ENCODE data around the gene HADHB.
"Not testable (repeated sequence)": the region's sequence is repeated elsewhere in the genome, so short reads cannot be mapped to it uniquely, and the experiment has no call there.

The HADHB gene

GRCh38 chr2:26318950-26319349 lies 74.2 kb downstream of the HADHB start:
- in situ Hi-C loops (cut with MboI; ENCODE audit: low sequenced_read_pairs, unreplicated experiment) = no loop called here
- DNase-seq (ENCODE audit: low spot score) = no peak
- no peak for TF ChIP-seq CTCF (IDR thresholded peaks at IDR 0.05; ENCODE audit: borderline replicate concordance, control extremely low read depth, extremely low read depth, insufficient read depth, missing control alignments)

- DNase-seq (ENCODE audit: low spot score); in situ Hi-C loops (cut with MboI; ENCODE audit: low sequenced_read_pairs, unreplicated experiment): not testable (repeated sequence)
Observed at GRCh38 chr2:26324479-26324878, 79.7 kb downstream of the HADHB start.

GRCh38 chr2:26324903-26325302 lies 80.2 kb downstream of the HADHB start:
- in situ Hi-C loops (cut with MboI; ENCODE audit: low sequenced_read_pairs, unreplicated experiment) = loop anchor here (25.0 kb wide), 1 partner anchor 338 kb away; the partner anchor contains the start of gene KIF3C

GRCh38 chr2:26325851-26326250 lies 81.1 kb downstream of the HADHB start:
- TF ChIP-seq CTCF (IDR thresholded peaks at IDR 0.05; ENCODE audit: borderline replicate concordance, control extremely low read depth, extremely low read depth, insufficient read depth, missing control alignments) = no peak
- in situ Hi-C loops (cut with MboI; ENCODE audit: low sequenced_read_pairs, unreplicated experiment) = loop anchor here (25.0 kb wide), 1 partner anchor 339 kb away; the partner anchor contains the start of gene KIF3C
- no peak for DNase-seq (ENCODE audit: low spot score)

More at GRCh38 chr2:26324903-26325302, 80.2 kb downstream of the HADHB start:
- DNase-seq (ENCODE audit: low spot score) = no peak
- no peak for TF ChIP-seq CTCF (IDR thresholded peaks at IDR 0.05; ENCODE audit: borderline replicate concordance, control extremely low read depth, extremely low read depth, insufficient read depth, missing control alignments)

- no peak for TF ChIP-seq CTCF (IDR thresholded peaks at IDR 0.05; ENCODE audit: borderline replicate concordance, control extremely low read depth, extremely low read depth, insufficient read depth, missing control alignments)
- in situ Hi-C loops (cut with MboI; ENCODE audit: low sequenced_read_pairs, unreplicated experiment) = loop anchor here (25.0 kb wide), 1 partner anchor 339 kb away; the partner anchor contains the start of gene KIF3C
- no peak for DNase-seq (ENCODE audit: low spot score)
Observed at GRCh38 chr2:26326514-26326913, 81.8 kb downstream of the HADHB start.

DNA sequence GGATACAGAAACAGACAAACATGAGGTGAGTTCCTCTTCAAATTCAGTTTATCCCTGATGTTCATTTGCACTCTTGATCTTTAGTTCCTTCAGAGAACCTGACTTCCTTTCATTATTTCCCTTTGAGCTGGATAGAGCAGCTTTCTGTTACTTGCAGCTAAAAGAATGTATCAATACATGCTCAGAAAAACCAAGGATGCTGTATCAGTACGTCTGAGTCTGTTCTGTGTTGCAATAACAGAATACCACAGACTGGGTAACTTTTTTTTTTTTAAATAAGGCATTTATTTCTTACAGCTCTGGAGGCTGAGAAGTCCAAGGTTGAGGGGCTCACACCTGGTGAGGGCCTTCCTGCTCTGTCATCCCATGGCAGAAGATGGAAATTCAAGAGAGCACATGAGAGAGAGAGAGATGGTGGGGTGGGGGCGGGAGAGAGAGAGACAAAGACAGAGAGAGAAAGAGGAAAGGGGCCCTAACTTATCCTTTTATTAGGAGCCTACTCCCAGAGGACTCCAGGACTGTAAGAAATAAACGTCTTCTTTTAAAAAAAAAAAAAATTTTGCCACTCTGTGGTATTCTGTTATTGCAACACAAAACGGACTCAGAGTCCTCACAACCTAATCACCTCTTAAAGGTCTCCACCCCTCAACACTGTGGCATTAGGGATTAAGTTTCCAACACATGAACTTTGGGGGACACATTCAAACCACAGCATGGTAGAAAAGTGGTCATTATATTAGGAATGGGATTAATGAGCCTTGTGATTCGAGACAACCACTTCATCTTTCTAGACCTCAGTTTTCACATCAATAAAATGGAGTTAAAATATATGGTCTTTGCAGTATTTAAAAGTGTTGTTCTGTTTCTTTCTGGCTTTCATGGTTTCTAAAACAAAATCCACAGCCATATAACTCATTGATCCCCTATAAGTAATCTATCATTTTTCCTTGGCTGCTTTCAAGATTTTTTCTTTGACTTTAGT lies 82.8 kb downstream of the HADHB start:
- DNase-seq (ENCODE audit: low spot score) = no peak
- no peak for TF ChIP-seq CTCF (IDR thresholded peaks at IDR 0.05; ENCODE audit: borderline replicate concordance, control extremely low read depth, extremely low read depth, insufficient read depth, missing control alignments)
- in situ Hi-C loops (cut with MboI; ENCODE audit: low sequenced_read_pairs, unreplicated experiment) = loop anchor here (25.0 kb wide), 1 partner anchor 340 kb away; the partner anchor contains the start of gene KIF3C

DNA sequence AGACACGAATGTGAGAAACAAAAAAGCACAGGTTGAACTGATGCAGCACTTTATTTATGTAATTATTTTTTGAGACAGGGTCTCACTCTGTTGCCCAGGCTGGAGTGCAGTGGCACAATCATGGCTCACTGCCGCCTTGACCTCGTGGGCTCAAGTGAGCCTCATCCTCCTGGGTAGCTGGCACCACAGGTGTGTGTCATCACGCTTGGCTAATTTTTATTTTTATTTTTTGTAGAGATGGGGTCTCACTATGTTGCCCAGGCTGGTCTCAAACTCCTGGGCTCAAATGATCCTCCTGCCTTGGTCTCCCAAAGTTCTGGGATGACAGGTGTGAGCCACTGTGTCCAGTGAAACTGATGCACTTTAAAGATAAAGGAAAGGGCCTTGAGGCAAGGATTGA lies 84.3 kb downstream of the HADHB start:
- in situ Hi-C loops (cut with MboI; ENCODE audit: low sequenced_read_pairs, unreplicated experiment) = loop anchor here (25.0 kb wide), 1 partner anchor 342 kb away; the partner anchor contains the start of gene KIF3C
- not testable (repeated sequence) for DNase-seq (ENCODE audit: low spot score)
